Measurements from ENCODE around the gene CECR2.
"Not testable (repeated sequence)": the region's sequence is repeated elsewhere in the genome, so short reads cannot be mapped to it uniquely, and the experiment has no call there.

CECR2 gene

DNA sequence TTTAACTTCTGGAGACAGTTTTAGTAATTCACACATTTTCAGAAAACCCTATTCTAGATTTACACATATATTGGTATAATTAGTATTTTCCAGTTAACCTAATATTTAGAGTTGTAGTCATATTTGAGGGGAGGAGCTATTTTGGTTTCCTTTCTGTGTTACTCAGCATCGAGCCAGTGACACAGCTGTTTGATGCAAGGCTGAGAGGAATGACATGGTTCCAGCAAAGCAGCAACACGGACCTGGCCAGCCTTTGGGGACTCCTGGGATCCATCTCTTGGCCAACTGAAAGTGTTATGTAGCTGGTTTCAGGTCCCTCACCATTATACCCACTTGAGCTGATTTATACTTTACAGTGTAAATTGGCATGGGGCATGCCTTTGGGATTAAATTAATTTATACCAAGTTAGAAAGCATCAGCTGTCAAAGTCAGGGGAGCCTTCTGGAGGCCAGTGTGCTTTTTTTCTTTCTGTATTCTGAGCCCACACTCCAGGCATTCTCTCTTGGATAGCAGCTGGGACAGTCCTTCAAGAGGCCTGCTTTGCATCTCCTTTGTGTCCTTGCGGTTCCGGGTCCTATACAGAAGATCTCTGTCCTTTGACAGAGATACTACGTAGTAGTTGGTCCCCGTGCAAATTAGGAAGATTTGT lies 102.8 kb downstream of the CECR2 start:
- peak; percentile 4 for DNase-seq

DNA sequence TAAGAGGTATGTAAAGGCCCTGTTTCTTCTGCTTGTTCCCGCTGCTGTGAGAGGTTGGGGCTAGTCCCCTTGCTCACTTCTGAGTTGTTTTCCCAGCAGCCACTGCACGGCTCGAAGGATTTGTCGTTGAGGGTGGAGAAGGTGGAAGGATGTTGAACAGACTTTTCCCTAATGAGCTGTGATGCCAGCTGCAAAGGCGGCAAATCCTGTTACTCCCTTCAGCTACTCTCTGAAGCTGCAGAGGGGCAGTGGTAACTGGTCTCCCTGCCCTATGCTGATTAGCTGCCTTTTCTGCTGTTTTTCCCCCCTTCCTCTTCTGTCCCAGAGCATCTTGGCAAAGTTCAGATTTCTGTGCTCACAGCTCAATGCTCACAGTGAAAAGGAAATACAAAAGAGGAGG lies 103.7 kb downstream of the CECR2 start:
- DNase-seq: no peak

DNA sequence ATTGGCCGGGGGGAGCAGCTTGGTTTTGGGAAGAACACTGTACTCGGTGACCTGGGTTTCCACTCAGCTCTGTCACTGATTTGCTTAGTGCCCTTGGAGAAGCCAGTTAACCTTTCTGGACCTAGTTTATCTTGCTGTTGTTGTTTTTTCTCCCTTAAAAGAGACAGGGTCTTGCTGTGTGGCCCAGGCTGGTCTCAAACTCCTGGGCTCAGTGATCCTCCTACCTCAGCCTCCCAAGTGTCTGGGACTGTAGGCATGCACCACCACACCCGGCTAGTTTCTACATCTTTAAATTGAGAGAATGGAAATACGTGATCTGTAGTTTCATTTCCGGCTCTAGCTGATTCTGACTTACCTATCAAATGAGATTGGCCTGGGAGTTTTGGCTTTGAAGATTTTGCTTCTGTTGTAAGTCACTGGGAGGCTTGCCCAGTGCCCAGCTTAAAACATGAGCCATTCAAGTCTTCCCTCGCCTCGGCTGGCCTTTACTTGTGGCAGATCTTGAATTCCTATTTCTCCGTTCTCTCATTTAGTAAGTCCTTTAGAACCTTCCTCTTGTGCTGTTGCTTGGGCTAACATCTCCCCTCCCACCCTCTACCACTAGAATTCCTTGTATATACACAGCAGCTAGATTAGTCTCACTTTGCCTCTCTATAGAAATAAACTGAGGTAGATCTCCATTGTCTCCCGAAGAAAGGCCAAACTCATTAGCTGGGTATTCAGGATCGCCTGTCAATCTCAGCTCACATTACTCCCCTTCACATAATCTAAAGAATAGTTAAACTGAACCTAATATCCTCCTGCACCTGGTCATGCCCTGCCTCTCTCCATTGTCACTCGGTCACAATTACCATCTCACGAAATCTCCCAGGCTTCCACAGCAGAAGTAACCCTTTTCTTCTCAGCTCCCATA lies 106.3 kb downstream of the CECR2 start:
- DNase-seq: no peak

DNA sequence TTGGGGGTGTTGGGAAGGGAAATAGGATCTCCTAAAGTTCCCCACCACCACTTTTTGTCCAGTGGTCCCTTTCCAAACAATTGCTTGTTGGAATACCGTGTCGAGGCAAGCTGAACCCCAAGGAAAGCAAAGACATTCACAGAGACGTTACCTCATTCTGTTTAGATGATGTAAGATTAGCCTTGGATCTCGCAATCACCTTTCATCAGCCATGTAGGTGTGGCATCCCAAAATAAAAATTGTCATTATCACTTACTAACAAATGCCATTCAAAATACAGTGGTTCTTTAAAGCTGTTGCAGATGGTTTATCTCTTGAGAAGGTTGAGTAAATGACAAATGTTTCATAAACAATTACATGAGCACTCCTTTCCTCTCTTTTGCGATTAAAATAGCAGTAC lies 107.6 kb downstream of the CECR2 start:
- DNase-seq: peak; percentile 3

DNA sequence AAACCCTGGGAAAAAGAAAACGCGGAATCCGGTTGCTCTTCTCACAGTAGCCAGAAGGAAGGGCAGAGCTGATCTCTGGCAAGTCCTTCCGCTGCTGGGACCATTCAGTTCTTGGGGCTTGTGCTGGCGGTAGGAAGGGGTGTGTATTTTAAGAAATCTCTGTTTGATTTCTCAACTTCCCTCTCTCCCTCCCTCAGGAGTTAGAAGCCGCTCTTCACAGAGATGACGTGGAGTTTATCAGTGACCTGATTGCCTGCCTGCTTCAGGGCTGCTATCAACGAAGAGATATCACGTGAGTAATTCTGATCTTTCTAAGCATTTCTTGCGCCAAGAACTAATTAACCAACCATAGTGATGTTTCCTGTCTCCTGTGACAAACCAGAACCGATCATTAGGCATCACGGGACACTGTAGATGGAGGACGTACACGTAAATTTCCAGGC lies 108.2 kb downstream of the CECR2 start:
- no peak for DNase-seq

DNA sequence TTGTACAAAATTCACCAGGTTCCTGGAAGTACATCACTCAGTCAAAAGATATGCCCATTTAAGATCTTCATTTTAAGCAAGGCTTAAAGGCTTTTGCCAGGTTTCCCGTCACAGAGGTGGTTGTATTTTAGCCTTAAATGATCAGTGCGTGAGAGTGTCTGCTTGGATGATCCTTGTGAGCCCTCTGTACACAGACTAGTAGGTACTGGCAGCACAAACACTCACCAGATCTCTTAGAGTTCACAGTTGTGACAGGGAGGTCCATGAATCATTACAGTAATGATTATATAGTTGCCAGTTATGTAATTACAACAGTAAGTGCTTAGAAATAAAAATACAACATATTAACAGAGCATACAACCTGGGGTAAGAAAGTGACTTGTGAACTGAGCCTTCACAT lies 109.9 kb downstream of the CECR2 start:
- DNase-seq: no peak

DNA sequence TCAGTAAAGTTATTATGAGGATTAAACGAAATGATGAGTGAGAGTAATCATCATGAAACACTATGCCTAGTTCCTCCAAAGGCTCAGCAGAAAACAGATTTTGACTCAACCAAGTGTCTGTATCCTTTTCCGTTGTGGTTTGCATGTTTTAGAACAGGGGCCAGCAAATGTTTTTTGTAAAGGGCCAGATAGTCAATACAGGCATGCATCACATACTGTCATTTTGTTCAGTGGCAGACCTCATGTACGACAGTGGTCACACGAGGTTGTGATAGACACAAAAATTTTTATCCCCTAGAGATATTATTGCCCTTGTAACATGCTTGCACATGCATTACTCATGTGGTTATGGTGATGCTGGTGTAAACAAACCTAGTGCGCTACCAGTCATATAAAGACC lies 112.2 kb downstream of the CECR2 start:
- DNase-seq: no peak

DNA sequence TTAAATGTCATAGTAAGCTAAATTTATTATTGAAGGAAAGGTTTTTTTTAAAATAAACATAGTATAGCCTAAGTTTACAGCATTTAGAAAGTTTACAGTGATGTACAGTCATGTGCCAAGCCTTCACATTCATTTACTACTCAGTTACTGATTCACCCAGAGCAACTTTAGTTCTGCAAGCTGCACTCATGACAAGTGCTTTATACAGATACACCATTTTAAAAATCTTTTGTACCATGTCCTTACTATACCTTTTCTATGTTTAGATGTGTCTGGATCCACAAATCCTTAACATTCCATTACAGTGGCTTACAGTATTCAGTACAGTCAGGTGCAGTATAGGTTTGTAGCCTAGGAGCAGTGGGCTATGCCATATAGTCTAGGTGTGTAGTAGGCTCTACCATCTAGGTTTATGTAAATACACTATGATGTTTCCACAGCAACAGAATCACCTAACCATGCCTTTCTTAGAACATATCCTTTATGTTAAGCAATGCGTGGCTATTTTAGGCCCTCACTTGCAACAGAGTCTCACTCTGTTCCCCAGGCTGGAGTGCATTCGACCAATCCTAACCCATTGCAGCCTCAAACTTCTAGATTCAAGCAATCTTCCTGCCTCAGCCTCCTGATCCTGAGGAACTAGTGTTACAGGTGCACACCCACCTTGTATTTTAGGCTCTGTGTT lies 114.6 kb downstream of the CECR2 start:
- DNase-seq: no peak

DNA sequence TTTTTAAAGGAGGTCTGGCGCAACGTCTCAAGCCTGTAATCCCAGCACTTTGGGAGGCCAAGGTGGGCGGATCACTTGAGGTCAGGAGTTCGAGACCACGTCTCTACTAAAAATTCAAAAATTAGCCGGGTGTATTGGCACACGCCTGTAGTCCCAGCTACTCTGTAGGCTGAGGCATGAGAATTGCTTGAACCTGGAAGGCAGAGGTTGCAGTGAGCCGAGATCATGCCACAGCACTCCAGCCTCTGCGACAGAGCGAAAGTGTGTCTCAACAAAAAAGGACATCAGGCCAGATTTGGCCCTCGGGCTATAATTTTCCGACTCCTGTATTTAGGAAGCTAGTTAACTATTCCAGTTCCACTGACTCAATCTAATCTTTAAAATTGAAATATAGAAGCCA lies 115.3 kb downstream of the CECR2 start:
- no peak for DNase-seq

DNA sequence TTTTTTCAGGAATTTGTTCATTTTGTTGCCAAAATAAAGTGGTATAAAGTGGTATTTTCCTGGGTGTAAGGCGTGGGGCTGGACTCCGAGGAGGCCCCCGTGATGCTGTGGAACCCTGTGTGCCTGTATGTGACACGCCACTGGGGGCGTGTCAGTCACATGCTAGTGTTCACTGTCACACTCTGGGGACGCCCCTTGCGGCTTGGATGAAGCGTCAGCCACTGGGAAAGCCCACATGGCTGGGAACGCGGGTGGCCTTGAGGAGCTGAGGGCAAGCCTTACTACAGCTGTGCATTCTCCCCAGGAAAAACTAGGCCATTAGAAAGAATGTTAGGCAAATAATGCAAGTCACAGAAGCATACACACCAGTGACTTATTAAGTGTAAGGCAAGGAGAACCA lies 117.1 kb downstream of the CECR2 start:
- DNase-seq: no peak

DNA sequence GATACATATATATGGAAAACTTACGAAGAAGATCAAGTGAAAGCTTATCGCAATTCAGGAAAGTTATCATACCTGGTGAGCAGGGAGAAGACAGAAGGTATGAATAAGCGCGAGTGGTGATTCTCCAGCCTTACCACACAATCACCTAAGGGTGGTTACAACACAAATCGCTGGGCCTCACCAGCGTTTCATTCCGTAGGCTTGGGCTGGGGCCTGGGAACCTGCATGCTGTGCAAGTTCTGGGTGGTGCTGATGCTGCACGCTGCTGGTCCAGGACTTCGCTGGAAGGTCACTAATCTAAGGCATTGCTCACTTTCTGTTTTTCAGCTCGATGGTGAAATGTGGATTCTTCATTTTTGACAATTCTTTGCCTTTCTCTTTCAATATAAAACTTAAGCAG lies 117.5 kb downstream of the CECR2 start:
- DNase-seq: no peak

DNA sequence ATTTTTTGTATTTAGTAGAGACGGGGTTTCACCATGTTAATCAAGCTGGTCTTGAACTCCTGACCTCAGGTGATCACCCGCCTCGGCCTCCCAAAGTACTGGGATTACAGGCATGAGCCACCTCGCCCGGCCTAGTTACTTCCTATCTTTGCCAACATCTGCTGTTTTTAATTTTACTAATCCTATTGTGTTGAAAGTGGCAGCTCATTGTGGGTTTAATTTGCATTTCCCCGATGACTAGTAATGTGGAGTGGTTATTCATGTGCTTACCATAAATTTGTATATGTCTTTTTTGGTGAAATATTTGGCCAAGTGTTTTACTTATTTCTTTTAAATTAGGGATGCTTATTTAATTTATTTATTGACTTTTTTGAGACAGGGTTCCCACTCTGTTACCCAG lies 119.8 kb downstream of the CECR2 start:
- no peak for DNase-seq

DNA sequence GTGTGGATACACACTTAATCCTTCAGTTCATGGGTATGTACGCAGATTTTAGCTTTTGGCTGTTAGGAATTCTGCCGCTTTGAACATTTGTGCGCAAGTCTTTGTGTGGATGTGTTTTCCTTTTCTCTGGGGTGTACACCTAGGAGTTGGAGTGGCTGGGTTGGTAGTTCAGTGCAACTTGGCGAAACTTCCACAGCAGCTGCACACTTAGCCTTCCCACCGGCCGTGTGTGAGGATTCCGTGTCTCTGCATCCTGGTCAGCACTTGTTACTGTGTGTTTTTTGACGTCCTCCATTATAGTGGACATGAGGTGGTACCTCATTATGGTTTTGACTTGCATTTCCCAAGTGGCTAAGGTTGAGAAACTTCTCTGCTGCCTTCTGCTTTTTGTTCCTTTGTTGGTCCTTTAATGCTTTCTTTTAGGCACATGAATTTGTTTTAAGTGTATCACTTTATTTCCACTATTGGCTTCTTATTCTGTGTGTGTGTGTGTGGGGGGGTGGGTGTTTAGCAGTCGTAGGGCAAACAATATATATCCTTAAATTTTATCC lies 121.9 kb downstream of the CECR2 start:
- DNase-seq: no peak

DNA sequence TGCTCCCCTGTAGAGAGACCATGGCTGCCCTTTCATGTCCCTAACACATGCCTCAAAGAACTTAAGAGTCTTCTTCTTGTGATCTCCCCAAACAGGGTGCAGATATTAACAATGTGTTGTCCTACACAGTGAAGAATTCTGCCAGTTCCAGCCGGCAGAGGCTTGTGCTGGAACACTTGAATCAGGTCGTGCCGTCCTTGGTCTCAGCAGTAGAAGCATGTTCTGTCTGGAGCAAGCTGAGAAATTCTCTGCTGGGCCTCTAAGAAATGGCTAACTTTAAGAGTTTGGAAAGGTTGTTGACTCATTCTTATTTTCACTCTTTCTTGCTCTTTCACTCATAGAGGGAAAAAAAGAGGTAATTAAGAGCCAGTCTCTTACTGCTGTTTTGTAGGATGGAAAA lies 123.0 kb downstream of the CECR2 start:
- no peak for DNase-seq

DNA sequence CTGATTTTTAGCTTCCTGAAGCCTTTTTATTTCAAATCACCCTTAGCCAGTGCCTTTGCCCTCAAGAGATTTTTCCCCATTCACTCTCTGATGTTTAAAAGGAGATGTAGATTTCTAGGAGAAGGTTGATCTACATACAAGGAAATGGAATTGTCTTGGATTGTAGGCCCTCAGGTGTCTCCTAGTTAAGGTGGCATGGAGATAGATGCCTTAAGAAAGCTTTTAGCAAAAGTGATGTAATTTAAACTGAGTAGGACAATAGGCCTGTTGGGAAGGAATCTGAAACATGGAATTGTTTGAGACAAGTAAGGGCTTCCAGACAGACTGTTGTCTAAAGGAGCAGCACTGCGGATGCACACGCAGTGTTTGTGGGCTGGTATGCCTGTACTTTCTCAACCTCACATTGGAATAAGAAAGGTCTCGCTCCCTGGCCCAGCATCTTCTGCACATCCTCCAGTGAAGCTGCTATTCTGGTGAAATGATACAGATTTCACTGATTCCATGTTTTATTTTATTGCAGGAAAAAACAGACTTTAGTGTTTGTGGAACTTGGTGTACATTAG lies 124.2 kb downstream of the CECR2 start:
- DNase-seq: no peak

DNA sequence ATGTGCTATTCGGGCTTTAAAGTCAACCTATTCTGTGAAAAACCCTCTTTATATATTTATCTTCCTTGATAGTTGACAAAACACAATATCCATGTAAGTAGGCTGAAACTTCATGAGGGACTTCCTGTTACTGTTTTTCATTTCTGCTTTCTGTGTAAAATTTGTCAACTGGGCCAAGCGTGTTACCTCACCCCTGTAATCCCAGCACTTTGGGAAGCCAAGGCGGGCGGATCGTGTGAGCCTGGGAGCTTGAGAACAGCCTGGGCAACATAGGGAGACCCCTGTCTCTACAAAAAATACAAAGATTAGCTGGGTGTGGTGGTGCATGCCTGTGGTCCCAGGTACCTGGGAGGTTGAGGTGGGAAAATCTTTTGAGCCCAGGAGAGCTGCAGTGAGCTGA lies 127.6 kb downstream of the CECR2 start:
- no peak for DNase-seq

DNA sequence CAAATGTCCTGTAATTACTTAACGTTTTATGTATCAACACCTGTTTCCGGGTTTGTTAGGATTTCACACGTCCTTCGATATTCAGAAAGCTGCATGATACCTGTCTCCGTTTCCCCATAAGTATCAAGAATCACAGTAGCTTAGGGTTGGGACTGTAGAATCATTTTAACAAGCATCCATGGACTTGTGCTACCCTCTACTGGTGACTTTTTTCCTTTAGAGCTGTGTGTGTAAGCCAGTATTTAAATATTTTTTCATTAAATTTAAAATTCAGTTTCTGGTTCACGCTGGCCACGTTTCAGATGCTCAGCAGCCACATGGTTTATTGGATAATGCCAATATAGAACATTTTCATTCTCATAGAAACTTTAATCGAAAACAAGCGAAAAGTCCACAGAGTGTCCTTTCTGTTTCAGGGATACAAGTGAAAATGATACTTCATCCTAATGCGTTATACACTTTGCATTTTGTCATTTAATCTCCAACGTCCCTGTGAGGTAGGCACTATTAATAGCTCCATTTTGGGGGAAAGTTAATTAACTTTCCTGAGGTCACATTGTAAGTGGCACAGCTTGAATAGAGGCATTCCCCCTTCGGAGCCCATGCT lies 132.5 kb downstream of the CECR2 start:
- DNase-seq: peak; percentile 48

DNA sequence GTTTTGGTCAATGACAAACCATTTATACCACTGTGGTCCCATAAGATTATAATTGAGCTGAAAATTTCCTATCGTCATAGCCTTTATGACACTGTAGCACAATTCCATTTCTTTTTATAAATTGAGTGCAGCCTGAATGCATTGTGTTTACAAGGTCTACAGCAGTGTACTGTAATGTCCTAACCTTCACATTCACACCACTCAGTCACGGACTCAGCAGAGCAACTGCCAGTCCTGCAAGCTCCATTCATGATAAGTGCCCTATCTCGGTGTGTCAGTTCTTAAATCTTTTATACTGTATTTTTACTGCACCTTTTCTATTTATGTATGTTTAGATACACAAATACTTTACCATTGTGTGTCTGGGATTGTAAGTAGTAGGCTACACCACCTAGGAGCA lies 138.8 kb downstream of the CECR2 start:
- DNase-seq: no peak

DNA sequence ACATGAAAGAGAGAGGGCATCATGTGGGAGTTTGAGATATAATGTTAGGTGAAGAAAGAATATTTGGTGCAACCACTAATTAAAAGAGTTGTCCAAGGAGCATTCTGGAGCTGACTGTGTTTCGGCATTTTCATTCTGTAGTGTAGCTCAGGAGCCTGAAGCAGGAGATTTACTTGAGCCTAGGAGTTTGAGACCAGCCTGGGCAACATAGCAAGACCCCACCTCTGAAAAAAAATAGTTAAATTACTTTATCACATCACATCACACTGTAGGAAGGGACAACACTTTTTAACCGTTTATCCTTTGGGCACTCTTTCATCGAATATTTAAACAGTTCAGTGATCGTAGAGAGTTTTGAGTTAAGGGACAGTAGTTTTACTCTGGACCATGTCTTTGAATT lies 143.7 kb downstream of the CECR2 start:
- DNase-seq: no peak

DNA sequence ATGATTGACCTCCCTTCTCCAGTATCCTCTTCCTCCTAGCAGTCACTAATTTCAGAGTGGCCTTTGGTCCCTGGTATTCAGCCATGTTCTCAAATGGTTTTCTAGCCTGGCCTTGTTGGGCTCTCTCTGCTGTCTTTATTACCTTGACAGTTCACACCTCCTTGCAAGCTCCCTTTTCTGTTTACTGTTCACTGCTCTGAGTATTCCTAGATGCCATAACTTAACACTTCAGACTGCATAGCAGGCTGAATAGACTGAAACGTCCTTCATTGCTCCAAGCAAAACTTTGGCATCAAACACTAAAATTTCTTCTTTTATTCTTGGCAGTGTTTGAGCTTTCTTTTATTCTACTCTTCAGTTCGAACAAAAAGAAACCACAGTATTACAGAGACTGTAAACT lies 144.4 kb downstream of the CECR2 start:
- DNase-seq: no peak

DNA sequence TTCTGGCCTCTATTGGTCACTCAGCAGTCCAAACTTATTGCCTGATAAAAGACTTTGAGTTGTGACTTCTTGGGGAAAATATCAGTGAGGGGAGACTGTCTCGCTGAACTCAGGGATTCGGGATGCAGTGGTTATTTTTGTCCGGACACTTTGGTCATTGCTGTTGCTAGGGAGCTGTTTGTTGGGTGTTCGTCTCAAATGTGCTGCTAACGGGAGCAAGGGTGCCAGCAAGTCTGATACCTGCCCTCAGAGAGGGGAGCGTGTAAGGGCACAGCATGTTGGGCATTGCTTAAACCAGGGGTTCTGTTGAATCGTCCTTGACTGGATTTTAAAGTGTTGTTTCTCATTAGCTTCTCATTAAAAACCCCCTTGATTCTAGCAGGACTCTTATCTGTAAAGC lies 144.8 kb downstream of the CECR2 start:
- no peak for DNase-seq

DNA sequence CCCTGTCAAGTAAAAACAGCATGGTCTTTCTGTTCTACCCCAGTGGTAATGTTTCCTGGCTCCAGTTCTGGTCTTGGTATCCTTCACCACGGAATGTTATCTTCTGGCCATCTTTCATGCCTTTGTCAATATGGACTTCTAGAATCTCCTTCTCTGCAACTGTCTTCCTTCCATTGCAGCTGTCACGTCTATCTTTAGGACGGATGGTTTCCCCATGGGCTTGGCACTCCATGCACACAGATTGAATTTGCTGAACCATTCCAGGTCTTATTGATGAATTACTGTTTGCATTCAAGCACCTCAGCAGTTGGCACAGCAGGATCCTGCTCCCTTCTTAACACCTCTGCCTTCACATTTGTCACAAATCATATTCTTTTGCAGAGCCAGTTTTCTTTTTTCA lies 149.1 kb downstream of the CECR2 start:
- no peak for DNase-seq

DNA sequence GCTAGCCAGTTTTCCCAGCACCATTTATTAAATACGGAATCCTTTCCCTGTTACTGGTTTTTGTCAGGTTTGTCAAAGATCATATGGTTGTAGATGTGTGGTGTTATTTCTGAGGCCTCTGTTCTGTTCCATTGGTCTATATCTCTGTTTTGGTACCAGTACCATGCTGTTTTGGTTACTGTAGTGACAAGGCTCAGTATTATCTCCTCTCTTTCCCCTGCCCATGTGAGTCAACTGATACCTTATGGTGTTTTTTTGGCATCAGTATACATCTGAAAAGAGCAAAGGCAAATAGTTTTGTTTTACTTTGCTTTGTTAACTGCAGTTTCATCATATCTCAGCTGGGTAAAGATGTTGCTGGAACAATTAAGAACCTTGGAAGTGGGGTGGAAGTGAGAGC lies 152.7 kb downstream of the CECR2 start:
- not testable (repeated sequence) for DNase-seq
